GM18517 (cell line): ENCODE results near the gene RCC1.
A peak's percentile ranks its signal among the peaks of the same experiment; 100 is the strongest.
"Not testable (repeated sequence)": the region's sequence is repeated elsewhere in the genome, so short reads cannot be mapped to it uniquely, and the experiment has no call there.

Experiments used
- ATAC-seq: cut with Tn5 transposase; IDR thresholded peaks from one replicate; pipeline ENCODE4 v1.9.1; 2021; ENCODE audit warnings: mild to moderate bottlenecking, moderate library complexity; ENCODE audit not compliant: unreplicated experiment

Gene RCC1

GRCh38 chr1:28581531-28582247 is 75.8 kb downstream of the RCC1 start:
- ATAC-seq, result peak; percentile 72

- ATAC-seq, result no peak
These were observed 76.4 kb downstream of the RCC1 start for GRCh38 chr1:28582248-28582615.

GRCh38 chr1:28586585-28587391 is 80.9 kb downstream of the RCC1 start:
- ATAC-seq, result not testable (repeated sequence)
